ENCODE measurements around the gene CRTC3.

The CRTC3 gene

GRCh38 chr15:90582553-90582952, 52.8 kb downstream of the CRTC3 start:
- no peak for DNase-seq (ENCODE audit: extremely low spot score)
- ChIA-PET CTCF (interaction anchor here (0.6 kb wide), 1 partner anchor 23 kb away, joined by 3 read pairs; no protein-coding TSS in a partner anchor), POLR2A (interaction anchor here (0.6 to 0.9 kb wide), 2 partner anchors 23 to 134 kb away, joined by 3 read pairs; partner anchors contain the start of gene BLM)
- TF ChIP-seq CTBP1 (IDR thresholded peaks at IDR 0.05; ENCODE audit: borderline replicate concordance) (no peak), BHLHE40 (IDR thresholded peaks at IDR 0.05; ENCODE audit: borderline replicate concordance) (no peak), HDGF (IDR thresholded peaks at IDR 0.05; ENCODE audit: borderline replicate concordance) (no peak), FOXM1 (IDR thresholded peaks at IDR 0.05; ENCODE audit: borderline replicate concordance) (no peak), SP1 (IDR thresholded peaks at IDR 0.05) (no peak), ELF4 (IDR thresholded peaks at IDR 0.05) (no peak), SUZ12 (IDR thresholded peaks at IDR 0.05) (no peak), NFRKB (IDR thresholded peaks at IDR 0.05) (no peak), ARNT (IDR thresholded peaks at IDR 0.05) (no peak), ZNF384 (IDR thresholded peaks at IDR 0.05) (no peak), PKNOX1 (IDR thresholded peaks at IDR 0.05) (no peak), L3MBTL2 (conservative IDR thresholded peaks at IDR 0.05) (no peak)

- POLR2A ChIA-PET = no interaction called here
- no peak for TF ChIP-seq BHLHE40 (IDR thresholded peaks at IDR 0.05; ENCODE audit: borderline replicate concordance)
- no peak for TF ChIP-seq ZNF384 (IDR thresholded peaks at IDR 0.05)
- TF ChIP-seq FOXA1 (IDR thresholded peaks at IDR 0.05) = no peak
- no peak for TF ChIP-seq L3MBTL2 (conservative IDR thresholded peaks at IDR 0.05)
- no peak for TF ChIP-seq ELF4 (IDR thresholded peaks at IDR 0.05)
- TF ChIP-seq FOXM1 (IDR thresholded peaks at IDR 0.05; ENCODE audit: borderline replicate concordance) = no peak
- CTCF ChIA-PET = no interaction called here
- DNase-seq (ENCODE audit: extremely low spot score) = no peak
These were observed 53.9 kb downstream of the CRTC3 start for GRCh38 chr15:90583471-90584252.

- CTCF ChIA-PET = no interaction called here
- POLR2A ChIA-PET = no interaction called here
- DNase-seq (ENCODE audit: extremely low spot score) = no peak
- TF ChIP-seq ARNT (IDR thresholded peaks at IDR 0.05) = no peak
- TF ChIP-seq PKNOX1 (IDR thresholded peaks at IDR 0.05) = no peak
- TF ChIP-seq BHLHE40 (IDR thresholded peaks at IDR 0.05; ENCODE audit: borderline replicate concordance) = no peak
- TF ChIP-seq L3MBTL2 (conservative IDR thresholded peaks at IDR 0.05) = no peak
- no peak for TF ChIP-seq ZNF384 (IDR thresholded peaks at IDR 0.05)
These were observed 55.1 kb downstream of the CRTC3 start for GRCh38 chr15:90584841-90585240.

- DNase-seq (ENCODE audit: extremely low spot score) = no peak
- CTCF ChIA-PET = no interaction called here
- POLR2A ChIA-PET = no interaction called here
- TF ChIP-seq FOXK2 (IDR thresholded peaks at IDR 0.05) = no peak
- TF ChIP-seq ZNF384 (IDR thresholded peaks at IDR 0.05) = no peak
- TF ChIP-seq BHLHE40 (IDR thresholded peaks at IDR 0.05; ENCODE audit: borderline replicate concordance) = no peak
- TF ChIP-seq ELF4 (IDR thresholded peaks at IDR 0.05) = no peak
- no peak for TF ChIP-seq CTBP1 (IDR thresholded peaks at IDR 0.05; ENCODE audit: borderline replicate concordance)
- no peak for TF ChIP-seq ARNT (IDR thresholded peaks at IDR 0.05)
- TF ChIP-seq NFRKB (IDR thresholded peaks at IDR 0.05) = no peak
- no peak for TF ChIP-seq SP1 (IDR thresholded peaks at IDR 0.05)
- no peak for TF ChIP-seq PKNOX1 (IDR thresholded peaks at IDR 0.05)
- TF ChIP-seq SUZ12 (IDR thresholded peaks at IDR 0.05) = no peak
- TF ChIP-seq L3MBTL2 (conservative IDR thresholded peaks at IDR 0.05) = no peak
These were observed 56.1 kb downstream of the CRTC3 start for GRCh38 chr15:90585863-90586262.

GRCh38 chr15:90586948-90587347, 57.2 kb downstream of the CRTC3 start:
- DNase-seq (ENCODE audit: extremely low spot score) = no peak
- POLR2A ChIA-PET = interaction anchor here (1.1 kb wide), 1 partner anchor 366 kb away, joined by 3 read pairs; no protein-coding TSS in a partner anchor
- CTCF ChIA-PET = interaction anchor here (0.8 kb wide), 1 partner anchor 17 kb away, joined by 3 read pairs; no protein-coding TSS in a partner anchor
- no peak for TF ChIP-seq BHLHE40 (IDR thresholded peaks at IDR 0.05; ENCODE audit: borderline replicate concordance)
- no peak for TF ChIP-seq PKNOX1 (IDR thresholded peaks at IDR 0.05)
- no peak for TF ChIP-seq FOXM1 (IDR thresholded peaks at IDR 0.05; ENCODE audit: borderline replicate concordance)
- no peak for TF ChIP-seq L3MBTL2 (conservative IDR thresholded peaks at IDR 0.05)
- TF ChIP-seq ZNF384 (IDR thresholded peaks at IDR 0.05) = no peak
- no peak for TF ChIP-seq LEF1 (IDR thresholded peaks at IDR 0.05; ENCODE audit: borderline replicate concordance)
- no peak for TF ChIP-seq SP1 (IDR thresholded peaks at IDR 0.05)
- no peak for TF ChIP-seq SUZ12 (IDR thresholded peaks at IDR 0.05)
- no peak for TF ChIP-seq NFRKB (IDR thresholded peaks at IDR 0.05)
- TF ChIP-seq ARNT (IDR thresholded peaks at IDR 0.05) = no peak
- TF ChIP-seq CTBP1 (IDR thresholded peaks at IDR 0.05; ENCODE audit: borderline replicate concordance) = no peak
- no peak for TF ChIP-seq ELF4 (IDR thresholded peaks at IDR 0.05)
- no peak for TF ChIP-seq FOXA1 (IDR thresholded peaks at IDR 0.05)
- TF ChIP-seq FOXK2 (IDR thresholded peaks at IDR 0.05) = no peak
- no peak for TF ChIP-seq HDGF (IDR thresholded peaks at IDR 0.05; ENCODE audit: borderline replicate concordance)
- TF ChIP-seq TARDBP (IDR thresholded peaks at IDR 0.05) = no peak
